K562 (cell line): ENCODE data around the gene DNAL4. TPM values are rescaled to one million over a fixed set of nuclear protein-coding genes. Genes with fewer than 3 reads are reported as not detected.
A peak's percentile ranks its signal among the peaks of the same experiment; 100 is the strongest.

Experiments used
- ATF7 ChIP-seq: fragments of 450-650 bp; IDR thresholded peaks from 2 replicates; pipeline ENCODE4 v1.7.1; 2014; ENCODE audit warnings: mild to moderate bottlenecking, moderate library complexity
- HDAC8 ChIP-seq: fragments of 450-650 bp; IDR thresholded peaks from 2 replicates; pipeline ENCODE4 v1.6.1; 2016; ENCODE audit warnings: mild to moderate bottlenecking, missing genetic modification characterization, moderate library complexity, missing compliant biosample characterization
- POLR2AphosphoS2 ChIP-seq: IDR thresholded peaks from 2 replicates; pipeline ENCODE4 v1.6.1; 2012; ENCODE audit warnings: low read length, improper control_type of control experiment
- RAD51 ChIP-seq: fragments of 450-650 bp; IDR thresholded peaks from 2 replicates; pipeline ENCODE4 v1.7.1; 2016; ENCODE audit warnings: low read depth, mild to moderate bottlenecking, borderline replicate concordance
- RUNX1 ChIP-seq: sonication (generic); IDR thresholded peaks from 2 replicates; pipeline ENCODE4 v1.6.1; 2016; ENCODE audit warnings: antibody characterized with exemption, low read depth
- TAF7 ChIP-seq: fragments of 450-650 bp; IDR thresholded peaks from 2 replicates; pipeline ENCODE4 v1.6.1; 2016; ENCODE audit warnings: missing genetic modification characterization, missing compliant biosample characterization
- TEAD1 ChIP-seq, 2 experiments: fragments of 450-650 bp in 1 of 2; sonication (generic) in 1 of 2; formaldehyde crosslinking; IDR thresholded peaks; 2 replicates each; pipeline versions ENCODE4 v1.4.0 to v1.8.0; 2020 to 2022; ENCODE audit warnings: mild to moderate bottlenecking in 2 of 2, missing genetic modification reagents in 1 of 2
- TRIM28 ChIP-seq: fragments of 450-650 bp; IDR thresholded peaks from 2 replicates; pipeline ENCODE4 v1.6.1; 2017
- YBX1 ChIP-seq: fragments of 450-650 bp; IDR thresholded peaks from 2 replicates; pipeline ENCODE4 v1.7.1; 2016; ENCODE audit warnings: mild to moderate bottlenecking
- ZNF518B ChIP-seq: fragments of 250-450 bp; sonication (Bioruptor Pico); IDR thresholded peaks from 2 replicates; pipeline ENCODE4 v1.5.0; 2021; ENCODE audit warnings: mild to moderate bottlenecking, moderate library complexity
- polyA plus RNA-seq, 8 experiments: library from polyadenylated mRNA; depleted of rRNA in 4 of 8; stranded (reverse) in 5 of 8; unstranded in 3 of 8; fragments of >200 nt; fragmentation: Nextera tagmentation in 2 of 8; fragmentation: Illumina TruSeq in 1 of 8; extraction: Ambion mirVana in 2 of 8; extraction: Trizol in 1 of 8; gene quantifications; 2 replicates each; pipeline versions ENCODE4 v1.2.1 to v1.2.3, GENCODE V29; 2011 to 2014; ENCODE audit warnings: inconsistent platforms in 1 of 8, missing spikeins in 1 of 8
- total RNA-seq, 7 experiments: library from RNA; depleted of rRNA in 6 of 7; stranded (reverse); fragments of >200 nt in 6 of 7; fragmentation: Illumina TruSeq in 2 of 7; extraction: Trizol in 2 of 7; gene quantifications; 2 replicates each; pipeline versions ENCODE4 v1.2.1 to v1.2.3, GENCODE V29; 2011 to 2021; ENCODE audit warnings: low replicate concordance in 1 of 7
- TF ChIP-seq, protein P1 (sequence below), 2 experiments: fragments of 450-650 bp; formaldehyde crosslinking in 1 of 2; IDR thresholded peaks; 2 replicates each; pipeline versions ENCODE4 v1.4.0 to v1.6.1; 2014 to 2020; ENCODE audit warnings: mild to moderate bottlenecking in 2 of 2, borderline replicate concordance in 1 of 2, low read depth in 1 of 2
- TF ChIP-seq, protein P2 (sequence below): fragments of 250-450 bp; sonication (Bioruptor Pico); IDR thresholded peaks from 2 replicates; pipeline ENCODE4 v1.4.0; 2020; ENCODE audit warnings: mild to moderate bottlenecking, moderate library complexity

DNAL4 gene
- total and polyA plus RNA-seq, 9 of the 15 experiments (the other 6 are each of a cell fraction or from before 2014, with no cell fraction given) = 0.20 to 9.4 (median 5.2) TPM

DNA sequence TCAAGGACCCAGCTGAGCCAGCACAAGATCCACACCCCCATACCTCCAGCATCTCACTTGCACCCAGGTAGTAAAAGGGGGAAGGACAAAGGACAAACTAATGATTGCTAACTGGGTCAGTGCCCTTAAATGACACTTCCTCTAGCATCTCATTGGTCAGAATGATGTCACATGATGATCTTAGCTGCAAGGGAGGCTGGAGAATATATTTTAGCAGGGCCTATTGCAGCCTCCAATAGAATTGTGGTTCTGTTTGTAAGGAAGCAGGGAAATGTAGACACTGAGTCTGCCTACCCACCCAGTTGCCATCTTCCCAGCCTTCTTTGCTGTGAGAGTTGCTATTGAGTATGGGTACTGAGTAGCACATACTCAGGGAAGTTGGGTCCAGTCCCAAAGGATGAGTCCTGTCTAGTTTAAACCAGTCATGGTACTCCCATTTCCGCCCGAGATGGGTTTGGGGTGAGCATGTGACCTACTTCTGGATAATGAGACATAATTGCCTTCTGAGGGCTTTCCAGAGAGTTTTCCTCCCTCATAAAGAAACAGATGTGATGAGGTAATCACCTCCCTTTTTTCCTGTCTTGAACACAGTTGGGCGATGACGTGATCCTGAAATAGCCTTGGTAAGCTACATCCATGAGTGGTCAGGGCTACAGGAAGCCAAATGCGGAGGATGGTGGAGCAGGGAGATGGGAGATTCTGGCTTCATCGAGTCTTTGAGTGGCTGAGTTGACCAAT is 5.5 kb upstream of the DNAL4 start (continued):
- TF ChIP-seq, protein P1, sequence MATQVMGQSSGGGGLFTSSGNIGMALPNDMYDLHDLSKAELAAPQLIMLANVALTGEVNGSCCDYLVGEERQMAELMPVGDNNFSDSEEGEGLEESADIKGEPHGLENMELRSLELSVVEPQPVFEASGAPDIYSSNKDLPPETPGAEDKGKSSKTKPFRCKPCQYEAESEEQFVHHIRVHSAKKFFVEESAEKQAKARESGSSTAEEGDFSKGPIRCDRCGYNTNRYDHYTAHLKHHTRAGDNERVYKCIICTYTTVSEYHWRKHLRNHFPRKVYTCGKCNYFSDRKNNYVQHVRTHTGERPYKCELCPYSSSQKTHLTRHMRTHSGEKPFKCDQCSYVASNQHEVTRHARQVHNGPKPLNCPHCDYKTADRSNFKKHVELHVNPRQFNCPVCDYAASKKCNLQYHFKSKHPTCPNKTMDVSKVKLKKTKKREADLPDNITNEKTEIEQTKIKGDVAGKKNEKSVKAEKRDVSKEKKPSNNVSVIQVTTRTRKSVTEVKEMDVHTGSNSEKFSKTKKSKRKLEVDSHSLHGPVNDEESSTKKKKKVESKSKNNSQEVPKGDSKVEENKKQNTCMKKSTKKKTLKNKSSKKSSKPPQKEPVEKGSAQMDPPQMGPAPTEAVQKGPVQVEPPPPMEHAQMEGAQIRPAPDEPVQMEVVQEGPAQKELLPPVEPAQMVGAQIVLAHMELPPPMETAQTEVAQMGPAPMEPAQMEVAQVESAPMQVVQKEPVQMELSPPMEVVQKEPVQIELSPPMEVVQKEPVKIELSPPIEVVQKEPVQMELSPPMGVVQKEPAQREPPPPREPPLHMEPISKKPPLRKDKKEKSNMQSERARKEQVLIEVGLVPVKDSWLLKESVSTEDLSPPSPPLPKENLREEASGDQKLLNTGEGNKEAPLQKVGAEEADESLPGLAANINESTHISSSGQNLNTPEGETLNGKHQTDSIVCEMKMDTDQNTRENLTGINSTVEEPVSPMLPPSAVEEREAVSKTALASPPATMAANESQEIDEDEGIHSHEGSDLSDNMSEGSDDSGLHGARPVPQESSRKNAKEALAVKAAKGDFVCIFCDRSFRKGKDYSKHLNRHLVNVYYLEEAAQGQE (IDR thresholded peaks at IDR 0.05; ENCODE audit: borderline replicate concordance) = 0 out of 2 replicates have a peak, but pooled peaks have one; percentile 10
- TF ChIP-seq, protein P1 (CRISPR knock-in tag; IDR thresholded peaks at IDR 0.05; ENCODE audit: low read depth) = no peak
- TF ChIP-seq TRIM28 (peak; percentile 54; the same call in 1 of the 2 replicates), HDAC8 (no peak), TEAD1 (CRISPR knock-in tag; IDR thresholded peaks at IDR 0.05) (no peak), RAD51 (peak; percentile 48; the same call in 1 of the 2 replicates), ATF7 (peak; percentile 26; the same call in 1 of the 2 replicates), RUNX1 (no peak), YBX1 (no peak), ZNF518B (CRISPR knock-in tag) (no peak), TAF7 (tag) (no peak), POLR2AphosphoS2 (no peak)
- TF ChIP-seq, protein P2, sequence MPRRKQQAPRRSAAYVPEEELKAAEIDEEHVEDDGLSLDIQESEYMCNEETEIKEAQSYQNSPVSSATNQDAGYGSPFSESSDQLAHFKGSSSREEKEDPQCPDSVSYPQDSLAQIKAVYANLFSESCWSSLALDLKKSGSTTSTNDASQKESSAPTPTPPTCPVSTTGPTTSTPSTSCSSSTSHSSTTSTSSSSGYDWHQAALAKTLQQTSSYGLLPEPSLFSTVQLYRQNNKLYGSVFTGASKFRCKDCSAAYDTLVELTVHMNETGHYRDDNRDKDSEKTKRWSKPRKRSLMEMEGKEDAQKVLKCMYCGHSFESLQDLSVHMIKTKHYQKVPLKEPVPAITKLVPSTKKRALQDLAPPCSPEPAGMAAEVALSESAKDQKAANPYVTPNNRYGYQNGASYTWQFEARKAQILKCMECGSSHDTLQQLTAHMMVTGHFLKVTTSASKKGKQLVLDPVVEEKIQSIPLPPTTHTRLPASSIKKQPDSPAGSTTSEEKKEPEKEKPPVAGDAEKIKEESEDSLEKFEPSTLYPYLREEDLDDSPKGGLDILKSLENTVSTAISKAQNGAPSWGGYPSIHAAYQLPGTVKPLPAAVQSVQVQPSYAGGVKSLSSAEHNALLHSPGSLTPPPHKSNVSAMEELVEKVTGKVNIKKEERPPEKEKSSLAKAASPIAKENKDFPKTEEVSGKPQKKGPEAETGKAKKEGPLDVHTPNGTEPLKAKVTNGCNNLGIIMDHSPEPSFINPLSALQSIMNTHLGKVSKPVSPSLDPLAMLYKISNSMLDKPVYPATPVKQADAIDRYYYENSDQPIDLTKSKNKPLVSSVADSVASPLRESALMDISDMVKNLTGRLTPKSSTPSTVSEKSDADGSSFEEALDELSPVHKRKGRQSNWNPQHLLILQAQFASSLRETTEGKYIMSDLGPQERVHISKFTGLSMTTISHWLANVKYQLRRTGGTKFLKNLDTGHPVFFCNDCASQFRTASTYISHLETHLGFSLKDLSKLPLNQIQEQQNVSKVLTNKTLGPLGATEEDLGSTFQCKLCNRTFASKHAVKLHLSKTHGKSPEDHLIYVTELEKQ = no peak
